ENCODE results near the gene WASHC4.

- TF ChIP-seq POLR2A (IDR thresholded peaks at IDR 0.05; ENCODE audit: low read length) (no peak), REST (IDR thresholded peaks at IDR 0.05) (no peak), PBX3 (IDR thresholded peaks at IDR 0.05) (no peak), RAD21 (conservative IDR thresholded peaks at IDR 0.05 in 1 of 2, IDR thresholded peaks at IDR 0.05 in 1 of 2) (no peak), MAZ (IDR thresholded peaks at IDR 0.05; ENCODE audit: borderline replicate concordance, low read depth, low read length) (no peak), HDAC2 (IDR thresholded peaks at IDR 0.05) (no peak), HOXB13 (CRISPR knock-in tag; IDR thresholded peaks at IDR 0.05; ENCODE audit: low read depth) (no peak), ZSCAN20 (CRISPR knock-in tag; IDR thresholded peaks at IDR 0.05) (no peak), RCOR1 (IDR thresholded peaks at IDR 0.05; ENCODE audit: low read depth, low read length) (no peak), EP300 (IDR thresholded peaks at IDR 0.05) (no peak), ESRRA (IDR thresholded peaks at IDR 0.05; ENCODE audit: borderline replicate concordance, low read length) (no peak), JUN (IDR thresholded peaks at IDR 0.05) (no peak)
- TF ChIP-seq, protein P1, sequence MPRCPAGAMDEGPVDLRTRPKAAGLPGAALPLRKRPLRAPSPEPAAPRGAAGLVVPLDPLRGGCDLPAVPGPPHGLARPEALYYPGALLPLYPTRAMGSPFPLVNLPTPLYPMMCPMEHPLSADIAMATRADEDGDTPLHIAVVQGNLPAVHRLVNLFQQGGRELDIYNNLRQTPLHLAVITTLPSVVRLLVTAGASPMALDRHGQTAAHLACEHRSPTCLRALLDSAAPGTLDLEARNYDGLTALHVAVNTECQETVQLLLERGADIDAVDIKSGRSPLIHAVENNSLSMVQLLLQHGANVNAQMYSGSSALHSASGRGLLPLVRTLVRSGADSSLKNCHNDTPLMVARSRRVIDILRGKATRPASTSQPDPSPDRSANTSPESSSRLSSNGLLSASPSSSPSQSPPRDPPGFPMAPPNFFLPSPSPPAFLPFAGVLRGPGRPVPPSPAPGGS (IDR thresholded peaks at IDR 0.05) = no peak
- TF ChIP-seq, protein P2, sequence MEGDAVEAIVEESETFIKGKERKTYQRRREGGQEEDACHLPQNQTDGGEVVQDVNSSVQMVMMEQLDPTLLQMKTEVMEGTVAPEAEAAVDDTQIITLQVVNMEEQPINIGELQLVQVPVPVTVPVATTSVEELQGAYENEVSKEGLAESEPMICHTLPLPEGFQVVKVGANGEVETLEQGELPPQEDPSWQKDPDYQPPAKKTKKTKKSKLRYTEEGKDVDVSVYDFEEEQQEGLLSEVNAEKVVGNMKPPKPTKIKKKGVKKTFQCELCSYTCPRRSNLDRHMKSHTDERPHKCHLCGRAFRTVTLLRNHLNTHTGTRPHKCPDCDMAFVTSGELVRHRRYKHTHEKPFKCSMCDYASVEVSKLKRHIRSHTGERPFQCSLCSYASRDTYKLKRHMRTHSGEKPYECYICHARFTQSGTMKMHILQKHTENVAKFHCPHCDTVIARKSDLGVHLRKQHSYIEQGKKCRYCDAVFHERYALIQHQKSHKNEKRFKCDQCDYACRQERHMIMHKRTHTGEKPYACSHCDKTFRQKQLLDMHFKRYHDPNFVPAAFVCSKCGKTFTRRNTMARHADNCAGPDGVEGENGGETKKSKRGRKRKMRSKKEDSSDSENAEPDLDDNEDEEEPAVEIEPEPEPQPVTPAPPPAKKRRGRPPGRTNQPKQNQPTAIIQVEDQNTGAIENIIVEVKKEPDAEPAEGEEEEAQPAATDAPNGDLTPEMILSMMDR (IDR thresholded peaks at IDR 0.05) = no peak
Measured at GRCh38 chr12:105078712-105079570, 28.6 kb upstream of the WASHC4 start.
